T-helper 17 cell (primary cell): Measurements from ENCODE around the gene ORC4. TPM values are rescaled to one million over a fixed set of nuclear protein-coding genes. Genes with fewer than 3 reads are reported as not detected.
A peak's percentile ranks its signal among the peaks of the same experiment; 100 is the strongest.
"Not testable (repeated sequence)": the region's sequence is repeated elsewhere in the genome, so short reads cannot be mapped to it uniquely, and the experiment has no call there.

Experiments
- ATAC-seq: fragments of 150-1000 bp; cut with Tn5 transposase; 2 replicates; pipeline ENCODE4 v1.10.0; 2021; ENCODE audit warnings: mild to moderate bottlenecking, moderate library complexity
- DNase-seq, 3 donors: peaks; one replicate each; pipeline versions ENCODE4 v3.0.0 to v3.0.0-alpha.2; 2020 to 2021
- H3K9me3 ChIP-seq: one replicate; pipeline ENCODE4 v1.7.0; 2013; ENCODE audit warnings: low read length, mild to moderate bottlenecking; ENCODE audit not compliant: control insufficient read depth, poor library complexity, severe bottlenecking
- H3K27ac Mint-ChIP-seq: one replicate; pipeline ENCODE4 v1.8.0; 2022; ENCODE audit warnings: mild to moderate bottlenecking, moderate library complexity, mixed read lengths
- H3K27me3 Mint-ChIP-seq: one replicate; pipeline ENCODE4 v1.8.0; 2022; ENCODE audit warnings: mixed read lengths
- H3K36me3 Mint-ChIP-seq: one replicate; pipeline ENCODE4 v1.8.0; 2022; ENCODE audit warnings: low read depth, mixed read lengths
- H3K4me1 Mint-ChIP-seq: one replicate; pipeline ENCODE4 v1.8.0; 2022; ENCODE audit warnings: mild to moderate bottlenecking, mixed read lengths
- H3K4me3 Mint-ChIP-seq: one replicate; pipeline ENCODE4 v1.8.0; 2022; ENCODE audit warnings: mild to moderate bottlenecking, moderate library complexity, mixed read lengths
- total RNA-seq, 4 donors: library from RNA in 2 of 4; stranded (reverse) in 2 of 4; gene quantifications; one replicate each; pipeline ENCODE4 v1.2.3 and lab custom pipeline; 2022 to 2026

ORC4 gene
- total RNA-seq, 2 donors from 2014 or later = 29.5 to 32.7 TPM

GRCh38 chr2:148006249-148007007 is 14.1 kb downstream of the ORC4 start:
- H3K4me1 Mint-ChIP-seq = peaks cover 14% of the 10 kb centered on the region
- no peak for DNase-seq
- no peaks in the 10 kb centered on the region for H3K27me3 Mint-ChIP-seq
- H3K36me3 Mint-ChIP-seq = peaks cover 4% of the 10 kb centered on the region
- H3K27ac Mint-ChIP-seq = no peak overlapping the region
- H3K9me3 ChIP-seq = no peaks in the 10 kb centered on the region
- ATAC-seq = no peak
- no peak overlapping the region for H3K4me3 Mint-ChIP-seq

GRCh38 chr2:148002420-148002819 is 18.1 kb downstream of the ORC4 start:
- not testable (repeated sequence) for H3K27me3 Mint-ChIP-seq, H3K4me3 Mint-ChIP-seq, H3K27ac Mint-ChIP-seq, H3K9me3 ChIP-seq, DNase-seq, H3K36me3 Mint-ChIP-seq, ATAC-seq
- peaks cover 23% of the 10 kb centered on the region for H3K4me1 Mint-ChIP-seq

GRCh38 chr2:148000095-148000494 is 20.4 kb downstream of the ORC4 start:
- H3K27ac Mint-ChIP-seq = peak overlapping the region; percentile 1
- no peak for ATAC-seq
- no peaks in the 10 kb centered on the region for H3K36me3 Mint-ChIP-seq

DNA sequence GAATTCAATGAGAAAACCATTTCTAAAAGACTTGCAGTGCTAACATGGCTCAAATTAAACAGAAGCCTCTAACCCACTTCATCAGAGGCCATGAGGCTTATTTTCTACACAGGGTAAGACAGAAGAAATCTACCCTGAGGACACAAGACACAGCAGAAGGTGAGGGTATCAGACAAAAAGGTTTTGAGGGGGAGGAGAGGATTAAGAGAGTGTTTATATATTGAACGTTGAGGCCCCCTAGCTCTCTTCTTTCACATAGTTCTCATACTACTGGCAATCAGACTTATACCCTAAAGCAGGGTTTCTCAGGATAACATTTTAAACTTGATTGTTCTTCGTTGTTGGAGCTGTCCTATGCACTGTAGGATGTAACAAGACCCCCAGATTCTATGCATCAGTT is 21.4 kb downstream of the ORC4 start:
- Mint-ChIP-seq H3K27ac (no peak overlapping the region), H3K4me3 (no peak overlapping the region), H3K27me3 (no peaks in the 10 kb centered on the region), H3K4me1 (peaks cover 26% of the 10 kb centered on the region), H3K36me3 (no peaks in the 10 kb centered on the region)
- H3K9me3 ChIP-seq = no peaks in the 10 kb centered on the region
- no peak for DNase-seq
- no peak for ATAC-seq

More at GRCh38 chr2:148000095-148000494, 20.4 kb downstream of the ORC4 start:
- H3K9me3 ChIP-seq = no peaks in the 10 kb centered on the region
- no peaks in the 10 kb centered on the region for H3K27me3 Mint-ChIP-seq
- DNase-seq = no peak
- peaks cover 26% of the 10 kb centered on the region for H3K4me1 Mint-ChIP-seq
- no peak overlapping the region for H3K4me3 Mint-ChIP-seq

DNA sequence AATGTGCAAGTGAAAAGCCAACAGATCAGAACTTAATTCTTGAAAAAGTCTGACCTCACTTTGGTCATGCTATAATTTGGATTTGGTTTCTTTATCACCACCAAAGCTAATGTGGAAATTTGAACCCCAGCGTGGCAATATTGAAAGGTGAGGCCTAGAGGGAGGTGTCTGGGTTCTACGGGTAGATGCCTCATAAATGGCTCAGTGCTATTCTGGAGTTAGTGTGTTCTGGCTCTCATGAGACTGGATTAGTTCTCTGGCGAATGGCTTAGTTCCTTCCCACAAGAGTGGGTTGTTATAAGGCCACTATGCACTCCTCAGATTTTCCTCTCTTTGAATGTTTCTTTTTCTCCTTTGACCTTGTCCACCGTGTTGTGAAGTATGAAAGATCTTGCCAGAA is 22.3 kb downstream of the ORC4 start:
- no peaks in the 10 kb centered on the region for H3K36me3 Mint-ChIP-seq
- H3K9me3 ChIP-seq = no peaks in the 10 kb centered on the region
- peaks cover 25% of the 10 kb centered on the region for H3K4me1 Mint-ChIP-seq
- no peak for DNase-seq
- H3K4me3 Mint-ChIP-seq = no peak overlapping the region
- no peaks in the 10 kb centered on the region for H3K27me3 Mint-ChIP-seq
- H3K27ac Mint-ChIP-seq = no peak overlapping the region
- no peak for ATAC-seq

DNA sequence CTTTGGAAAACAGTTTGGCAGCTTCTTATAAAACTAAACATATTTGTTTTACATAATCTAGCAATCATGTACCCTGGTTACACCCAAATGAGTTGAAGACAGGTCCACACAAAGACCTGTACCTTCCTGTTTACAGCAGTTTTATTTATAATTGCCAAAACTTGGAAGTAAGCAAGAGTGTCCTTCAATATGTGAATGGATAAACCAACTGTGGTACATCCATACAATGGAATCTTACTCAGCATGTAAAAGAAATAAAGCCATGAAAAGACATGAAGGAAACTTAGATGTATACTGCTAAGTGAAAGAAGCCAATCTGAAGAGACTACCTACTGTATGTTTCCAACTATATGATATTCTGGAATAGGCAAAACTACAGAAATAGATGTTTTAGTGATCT is 23.7 kb downstream of the ORC4 start:
- Mint-ChIP-seq H3K27me3 (no peaks in the 10 kb centered on the region), H3K27ac (no peak overlapping the region), H3K4me1 (peaks cover 29% of the 10 kb centered on the region), H3K36me3 (no peaks in the 10 kb centered on the region), H3K4me3 (no peak overlapping the region)
- no peak for ATAC-seq
- no peak for DNase-seq
- H3K9me3 ChIP-seq = no peaks in the 10 kb centered on the region

DNA sequence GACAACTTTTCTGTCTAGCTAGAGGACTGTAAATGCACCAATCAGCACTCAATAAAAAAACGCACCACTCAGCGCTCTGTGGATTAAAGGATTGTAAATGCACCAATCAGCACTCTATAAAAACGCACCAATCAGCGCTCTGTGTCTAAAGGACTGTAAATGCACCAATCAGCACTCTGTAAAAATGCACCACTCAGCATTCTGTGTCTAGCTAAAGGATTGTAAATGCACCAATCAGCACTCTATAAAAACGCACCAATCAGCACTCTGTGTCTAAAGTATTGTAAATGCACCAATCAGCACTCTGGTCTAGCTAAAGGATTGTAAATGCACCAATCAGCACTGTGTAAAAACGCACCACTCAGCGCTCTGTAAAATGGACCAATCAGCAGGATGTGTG is 25.6 kb downstream of the ORC4 start:
- not testable (repeated sequence) for ATAC-seq, H3K4me3 Mint-ChIP-seq, H3K27ac Mint-ChIP-seq, DNase-seq, H3K27me3 Mint-ChIP-seq, H3K9me3 ChIP-seq, H3K36me3 Mint-ChIP-seq
- H3K4me1 Mint-ChIP-seq = peaks cover 21% of the 10 kb centered on the region

DNA sequence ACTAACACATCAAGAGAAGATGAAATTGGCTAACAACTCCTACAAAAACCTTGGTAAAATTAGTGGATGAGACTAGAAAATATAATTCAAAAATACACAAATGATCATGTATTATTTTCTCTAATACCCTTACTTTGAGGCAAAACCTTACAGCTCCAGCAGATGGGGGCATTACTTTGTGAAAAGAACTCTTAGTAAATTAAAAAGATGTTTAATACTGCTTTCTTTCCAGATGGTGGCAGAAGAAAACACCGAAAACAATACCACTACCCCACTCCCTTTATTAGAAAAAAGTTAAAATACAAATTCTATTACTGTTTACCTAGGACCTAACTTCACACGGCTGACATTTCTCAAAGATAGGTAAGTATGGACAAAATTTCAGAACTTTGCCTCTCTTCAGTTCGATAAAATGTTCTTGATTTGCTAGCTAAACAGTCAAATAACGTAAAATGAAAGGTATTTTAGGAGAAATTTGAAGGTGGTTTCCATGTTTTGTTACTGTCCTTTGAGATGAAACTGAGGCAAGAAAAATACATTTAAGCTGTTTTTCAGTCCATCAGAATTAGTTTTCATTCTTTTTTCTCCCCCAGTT is 30.6 kb downstream of the ORC4 start:
- H3K9me3 ChIP-seq = no peaks in the 10 kb centered on the region
- Mint-ChIP-seq H3K4me1 (peaks cover 9% of the 10 kb centered on the region), H3K4me3 (no peak overlapping the region), H3K36me3 (no peaks in the 10 kb centered on the region), H3K27ac (no peak overlapping the region), H3K27me3 (no peaks in the 10 kb centered on the region)
- ATAC-seq (peak; percentile 86), DNase-seq (peak in 1 of 3 donors; percentile 14)

DNA sequence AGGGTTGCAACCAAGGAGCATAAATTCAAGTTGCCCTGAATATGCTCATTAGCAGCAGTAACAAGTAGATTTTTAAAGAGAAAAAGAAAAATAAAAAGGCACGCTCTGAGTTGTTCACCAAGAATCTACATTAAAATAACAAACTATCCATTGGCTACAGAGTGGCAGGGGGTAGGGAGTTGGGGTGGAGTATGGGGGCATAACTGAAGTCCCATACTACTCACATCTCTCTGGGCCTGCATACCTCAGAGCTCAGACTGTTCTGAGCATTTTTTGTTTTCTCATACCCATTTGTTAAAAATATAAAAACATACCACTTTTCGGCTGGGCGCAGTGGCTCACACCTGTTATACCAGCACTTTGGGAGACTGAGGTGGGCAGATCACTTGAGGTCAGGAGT is 31.4 kb downstream of the ORC4 start:
- no peaks in the 10 kb centered on the region for H3K9me3 ChIP-seq
- Mint-ChIP-seq H3K27me3 (no peaks in the 10 kb centered on the region), H3K4me3 (no peak overlapping the region), H3K4me1 (peaks cover 7% of the 10 kb centered on the region), H3K27ac (no peak overlapping the region), H3K36me3 (no peaks in the 10 kb centered on the region)
- ATAC-seq (no peak), DNase-seq (no peak)

- Mint-ChIP-seq H3K27me3 (no peaks in the 10 kb centered on the region), H3K27ac (peak overlapping the region; percentile 1), H3K4me1 (peaks cover 29% of the 10 kb centered on the region), H3K4me3 (no peak overlapping the region), H3K36me3 (peaks cover 4% of the 10 kb centered on the region)
- H3K9me3 ChIP-seq = no peaks in the 10 kb centered on the region
- ATAC-seq = no peak
- no peak for DNase-seq
These were observed 39.5 kb downstream of the ORC4 start for GRCh38 chr2:147980940-147981528.

GRCh38 chr2:147977679-147978078 is 42.9 kb downstream of the ORC4 start:
- no peak for ATAC-seq
- peaks cover 19% of the 10 kb centered on the region for H3K4me1 Mint-ChIP-seq
- peaks cover 6% of the 10 kb centered on the region for H3K36me3 Mint-ChIP-seq
- no peak overlapping the region for H3K4me3 Mint-ChIP-seq
- no peaks in the 10 kb centered on the region for H3K27me3 Mint-ChIP-seq
- no peak overlapping the region for H3K27ac Mint-ChIP-seq
- DNase-seq = no peak
- H3K9me3 ChIP-seq = no peaks in the 10 kb centered on the region

GRCh38 chr2:147976102-147976501 is 44.4 kb downstream of the ORC4 start:
- Mint-ChIP-seq H3K4me1 (peaks cover 19% of the 10 kb centered on the region), H3K27me3 (no peaks in the 10 kb centered on the region), H3K4me3 (no peak overlapping the region), H3K27ac (peak overlapping the region; percentile 19), H3K36me3 (peaks cover 10% of the 10 kb centered on the region)
- no peaks in the 10 kb centered on the region for H3K9me3 ChIP-seq
- DNase-seq (no peak), ATAC-seq (no peak)

DNA sequence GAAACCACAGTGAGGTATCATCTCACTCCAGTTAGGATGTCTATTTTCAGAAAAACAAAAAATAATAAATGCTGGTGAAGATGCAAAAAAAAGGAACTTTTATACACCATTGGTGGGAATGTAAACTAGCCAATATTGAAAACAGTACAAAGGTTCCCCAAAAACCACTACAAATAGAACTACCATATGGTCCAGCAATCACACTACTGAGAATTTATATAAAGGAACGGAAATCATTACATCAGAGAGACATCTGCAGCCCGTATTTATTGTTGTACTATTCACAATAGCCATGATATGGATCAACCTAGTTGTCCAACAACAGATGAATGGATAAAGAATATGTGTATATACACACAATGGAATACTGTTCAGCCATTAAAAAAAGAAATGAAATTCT is 52.0 kb downstream of the ORC4 start:
- Mint-ChIP-seq H3K27ac (no peak overlapping the region), H3K4me1 (peaks cover 17% of the 10 kb centered on the region), H3K36me3 (peaks cover 16% of the 10 kb centered on the region), H3K27me3 (no peaks in the 10 kb centered on the region), H3K4me3 (no peak overlapping the region)
- DNase-seq = no peak
- ATAC-seq = no peak
- peaks cover 2% of the 10 kb centered on the region for H3K9me3 ChIP-seq
